GM21529 (cell line): Measurements from ENCODE around the gene ACSM3.
A peak's percentile ranks its signal among the peaks of the same experiment; 100 is the strongest.
"Not testable (repeated sequence)": the region's sequence is repeated elsewhere in the genome, so short reads cannot be mapped to it uniquely, and the experiment has no call there.

Experiments
- ATAC-seq: cut with Tn5 transposase; IDR thresholded peaks from one replicate; pipeline ENCODE4 v1.9.1; 2021; ENCODE audit not compliant: unreplicated experiment

ACSM3 gene

GRCh38 chr16:20805684-20806167 is 41.9 kb downstream of the ACSM3 start:
- not testable (repeated sequence) for ATAC-seq

GRCh38 chr16:20806168-20807050 is 42.6 kb downstream of the ACSM3 start, which contains the start of the genes ERI2 and REXO5:
Gene ERI2, minus strand, starts transcription at chr16:20806472. Its CDS starts 42 bp downstream, at chr16:20806430.
Gene REXO5, plus strand, starts transcription at chr16:20806527. Its CDS starts 427 bp downstream, at chr16:20806954.
- ATAC-seq, result peak; percentile 86

DNA sequence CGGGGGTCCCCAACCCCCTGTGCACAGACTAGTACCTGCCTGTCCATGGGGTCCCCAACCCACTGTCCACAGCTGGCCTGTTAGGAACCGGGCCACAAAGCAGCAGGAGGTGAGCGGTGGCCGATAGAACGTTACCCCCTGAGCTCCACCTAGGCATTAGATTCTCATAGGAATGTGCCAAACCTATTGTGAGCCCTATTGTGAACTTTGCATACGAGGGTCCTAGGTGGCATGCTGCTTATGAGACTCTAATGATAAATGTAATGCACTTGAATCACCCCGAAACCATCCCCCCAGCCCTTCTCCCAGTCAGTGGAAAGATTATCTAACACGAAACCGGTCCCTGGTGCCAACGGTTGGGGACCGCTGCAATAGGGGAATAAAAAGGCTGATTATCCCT is 44.0 kb downstream of the ACSM3 start:
- ATAC-seq, result no peak

GRCh38 chr16:20811889-20812439 is 48.1 kb downstream of the ACSM3 start:
- ATAC-seq, result no peak

DNA sequence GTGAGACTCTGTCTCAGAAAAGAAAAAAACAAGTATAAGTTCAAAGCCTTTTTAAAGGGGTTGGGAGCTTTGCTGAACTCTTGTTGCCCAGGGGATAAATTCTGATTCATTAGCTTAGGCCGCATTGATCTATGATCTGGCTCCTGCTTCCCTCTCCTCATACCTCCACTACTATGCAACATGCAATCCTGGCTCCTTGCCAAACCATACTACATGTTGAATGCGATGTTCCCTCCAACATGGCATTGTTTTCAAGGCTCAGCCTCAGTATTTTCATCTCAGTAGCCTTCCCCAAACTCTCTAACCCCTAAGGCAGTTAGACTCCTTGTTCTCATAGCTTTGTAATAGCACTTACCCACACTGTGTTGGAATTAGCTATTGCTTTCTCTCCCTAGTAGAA is 48.7 kb downstream of the ACSM3 start:
- ATAC-seq, result no peak

GRCh38 chr16:20814784-20815183 is 51.0 kb downstream of the ACSM3 start:
- no peak for ATAC-seq

DNA sequence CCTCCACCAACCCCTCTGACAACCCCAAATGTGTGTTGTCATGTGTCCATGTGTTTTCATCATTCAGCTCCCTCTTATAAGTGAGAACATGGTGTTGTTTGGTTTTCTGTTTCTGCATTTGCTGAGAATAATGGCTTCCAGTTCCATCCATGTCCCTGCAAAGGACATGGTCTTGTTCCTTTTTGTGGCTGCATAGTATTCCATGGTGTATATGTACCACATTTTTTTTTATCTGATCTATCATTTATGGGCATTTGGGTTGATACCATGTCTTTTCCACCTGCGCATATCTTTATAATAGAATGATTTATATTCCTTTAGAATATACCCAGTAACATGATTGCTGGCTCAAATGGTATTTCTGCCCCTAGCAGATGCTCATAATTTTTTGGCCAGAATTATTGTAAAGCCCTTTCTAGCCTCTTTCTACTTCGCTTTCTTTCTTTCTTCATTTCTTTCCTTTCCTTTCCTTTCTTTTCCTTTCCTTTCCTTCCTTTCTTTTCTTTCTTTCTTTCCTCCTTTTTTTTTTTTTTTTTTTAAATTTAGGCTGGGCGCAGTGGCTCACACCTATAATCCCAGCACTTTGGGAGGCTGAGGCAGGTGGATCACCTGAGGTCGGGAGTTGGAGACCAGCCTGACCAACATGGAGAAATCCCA is 55.2 kb downstream of the ACSM3 start:
- ATAC-seq, result no peak

GRCh38 chr16:20821682-20822081 is 57.9 kb downstream of the ACSM3 start:
- no peak for ATAC-seq

- no peak for ATAC-seq
Measured at GRCh38 chr16:20822521-20823325, 58.9 kb downstream of the ACSM3 start.

DNA sequence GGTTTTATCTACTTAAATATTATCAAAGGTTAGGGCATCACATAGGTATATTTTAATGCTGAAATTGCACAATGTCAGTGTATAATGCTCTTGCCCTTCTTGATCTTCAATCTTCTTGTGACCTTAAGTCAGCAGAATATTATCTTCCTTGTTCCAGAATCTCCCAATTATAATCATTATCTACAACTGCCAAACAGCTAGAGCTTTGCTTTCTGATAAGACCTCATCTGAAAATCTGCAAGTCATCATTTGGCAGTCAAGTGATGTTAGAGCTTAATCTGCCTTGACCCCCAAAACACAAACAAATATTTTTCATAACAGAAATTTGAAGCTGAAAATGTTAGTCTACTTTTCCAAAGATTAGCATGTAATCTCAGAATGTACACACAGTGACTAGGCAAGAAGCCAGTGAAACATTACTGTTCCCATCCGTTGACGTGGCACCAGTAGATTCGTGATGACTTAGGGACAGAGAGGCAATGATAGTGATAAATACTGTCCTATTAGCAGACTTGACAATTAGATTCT is 62.3 kb downstream of the ACSM3 start:
- ATAC-seq, result no peak

DNA sequence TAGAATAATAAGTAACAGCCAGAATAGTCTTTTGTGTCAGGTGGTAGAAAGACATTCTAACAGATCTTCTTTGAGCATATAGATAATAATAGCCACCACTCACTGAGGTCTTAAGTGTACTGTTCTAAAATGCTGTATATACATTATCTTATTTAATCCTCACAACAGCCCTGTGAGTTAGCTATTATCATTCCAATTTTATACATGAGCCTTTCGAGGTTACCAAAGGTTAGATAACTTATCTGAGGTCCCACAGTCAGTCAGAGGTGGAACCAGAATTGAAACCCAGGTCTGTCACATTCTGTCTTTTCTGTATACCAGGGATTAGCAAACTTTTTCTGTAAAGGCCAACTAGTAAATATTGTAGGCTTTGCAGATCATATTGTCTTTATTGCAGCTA is 65.7 kb downstream of the ACSM3 start:
- no peak for ATAC-seq

DNA sequence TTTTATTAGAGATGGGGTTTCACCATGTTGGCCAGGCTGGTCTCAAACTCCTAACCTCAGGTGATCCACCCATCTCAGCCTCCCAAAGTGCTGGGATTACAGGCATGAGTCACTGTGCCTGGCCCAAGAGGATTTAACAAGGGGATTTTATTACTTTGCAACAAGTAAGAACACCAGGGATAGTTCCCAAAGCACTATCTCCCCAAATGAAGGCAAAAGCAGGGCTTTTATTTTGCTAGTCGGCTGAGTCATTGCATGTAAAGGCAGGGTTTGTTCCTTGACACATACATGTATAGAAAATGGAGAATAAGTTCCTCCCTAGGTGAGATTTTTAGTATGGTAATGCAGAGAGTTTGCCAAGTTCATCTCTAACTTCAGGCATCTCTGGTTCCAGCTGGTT is 66.6 kb downstream of the ACSM3 start:
- no peak for ATAC-seq

DNA sequence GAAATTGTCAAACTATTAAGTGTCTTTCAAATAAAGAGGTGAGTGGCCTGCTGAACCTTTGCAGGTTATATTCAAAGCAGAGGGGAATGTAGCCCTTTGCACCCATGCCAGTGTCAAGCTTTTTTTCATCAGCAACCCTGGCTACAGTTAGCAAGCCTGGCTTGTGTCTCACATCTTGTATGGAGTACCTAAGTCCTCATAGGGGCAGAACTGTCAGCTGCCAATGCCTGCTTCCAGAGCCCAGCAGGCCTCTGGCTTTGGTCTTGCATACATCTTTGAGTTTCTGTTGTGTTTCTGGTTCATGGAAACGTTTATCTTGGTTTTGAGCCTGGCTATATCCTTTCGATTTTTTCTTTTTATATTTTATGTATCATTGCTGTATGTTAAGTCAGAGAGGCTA is 69.3 kb downstream of the ACSM3 start:
- no peak for ATAC-seq

DNA sequence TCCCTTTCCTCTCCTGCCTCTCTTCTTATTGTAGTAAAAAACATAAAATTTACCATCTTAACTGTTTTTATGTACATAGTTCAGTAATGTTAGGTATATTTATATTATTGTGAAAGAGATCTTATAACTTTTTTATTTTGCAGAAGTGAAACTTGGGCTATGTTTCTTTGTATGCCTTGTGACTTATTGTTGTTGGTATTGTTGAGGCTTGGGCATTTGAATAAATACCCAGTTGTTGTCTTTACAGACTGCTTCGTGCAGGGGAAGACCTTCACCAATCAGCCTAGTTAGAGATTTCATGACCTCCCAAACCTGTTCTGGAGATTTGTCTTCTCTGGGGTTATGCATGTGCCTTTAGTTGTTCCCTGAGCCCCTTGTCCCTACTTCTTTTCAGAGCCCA is 74.4 kb downstream of the ACSM3 start:
- ATAC-seq, result no peak

GRCh38 chr16:20839504-20839903 is 75.7 kb downstream of the ACSM3 start:
- ATAC-seq, result no peak

GRCh38 chr16:20844054-20844453 is 80.2 kb downstream of the ACSM3 start:
- no peak for ATAC-seq

DNA sequence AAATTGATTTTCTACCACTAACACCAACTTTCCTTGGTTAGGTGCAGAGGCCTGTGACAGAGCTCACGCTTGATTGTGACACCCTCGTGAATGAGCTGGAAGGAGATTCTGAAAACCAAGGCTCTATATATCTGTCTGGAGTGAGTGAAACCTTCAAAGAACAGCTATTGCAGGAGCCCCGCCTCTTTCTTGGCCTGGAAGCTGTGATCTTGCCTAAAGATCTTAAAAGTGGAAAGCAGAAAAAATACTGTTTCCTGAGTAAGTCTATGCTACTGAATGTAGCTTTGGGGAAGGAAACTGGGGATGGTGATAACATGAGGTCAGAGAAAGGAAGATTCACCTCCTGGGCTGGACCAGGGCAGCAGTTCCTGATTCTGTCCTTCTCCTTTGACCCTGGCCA is 80.8 kb downstream of the ACSM3 start:
- no peak for ATAC-seq

DNA sequence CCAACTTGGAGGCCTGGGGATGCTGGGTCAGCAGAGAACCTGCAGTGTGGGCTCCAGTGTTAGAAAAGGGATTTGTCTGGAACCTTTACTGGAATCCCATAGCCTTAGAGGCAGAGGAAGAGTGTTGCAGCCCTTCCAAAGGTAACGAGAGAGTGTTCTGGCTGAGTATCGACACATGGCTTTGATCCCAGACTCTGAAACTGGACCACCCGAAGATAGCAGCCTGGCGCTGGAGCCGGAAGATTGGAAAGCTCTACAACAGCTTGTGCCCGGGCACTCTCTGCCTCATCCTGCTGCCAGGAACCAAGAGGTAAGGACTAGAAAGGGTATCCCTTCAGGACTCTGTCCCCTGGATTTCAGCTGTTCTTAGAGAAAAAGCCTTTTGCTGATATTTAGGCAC is 82.2 kb downstream of the ACSM3 start:
- ATAC-seq, result no peak

- no peak for ATAC-seq
Measured at GRCh38 chr16:20846551-20846950, 82.7 kb downstream of the ACSM3 start.
